A549 (cell line): ENCODE results near the gene SLC25A24. TPM values are rescaled to one million over a fixed set of nuclear protein-coding genes. Genes with fewer than 3 reads are reported as not detected.

Experiments
- ATAC-seq, 2 experiments: fragments of 200-7000 bp in 1 of 2; fragments of >200 bp in 1 of 2; cut with Nextera tagmentation in 1 of 2; cut with Tn5 transposase in 1 of 2; 3 replicates each; pipeline versions ENCODE4 v1.8.0 to v1.9.1; 2018 to 2020; ENCODE audit warnings: mild to moderate bottlenecking in 1 of 2, moderate library complexity in 1 of 2
- CTCF ChIA-PET: fragments of 300-600 bp; sonication (Branson Sonifier 250); formaldehyde crosslinking; extraction: SDS; loops from one replicate; lab custom pipeline; 2021; ENCODE audit warnings: antibody characterized with exemption, inconsistent platforms; lab: Yijun Ruan, JAX
- POLR2A ChIA-PET: fragments of 350-600 bp; formaldehyde crosslinking; extraction: SDS; loops from one replicate; lab custom pipeline; 2021; ENCODE audit warnings: antibody characterized with exemption, inconsistent platforms; lab: Yijun Ruan, JAX
- DNase-seq, 2 experiments: peaks; one replicate each; pipeline versions ENCODE4 v3.0.0 to v3.0.0-alpha.2; 2011 to 2016; ENCODE audit warnings: low read depth in 1 of 2, low spot score in 1 of 2
- FAIRE-seq: peaks from 2 replicates; lab custom pipeline; 2011; peaks lifted over from hg19 to GRCh38; lab: Jason Lieb, UNC
- H3K27ac ChIP-seq, 2 experiments: fragments of >200 bp; sonication (Bioruptor Twin); formaldehyde crosslinking; 3 replicates each; pipeline ENCODE4 v1.5.1; 2016 to 2017
- H3K4me1 ChIP-seq: fragments of >200 bp; sonication (Bioruptor Twin); formaldehyde crosslinking; 3 replicates; pipeline ENCODE4 v1.6.1; 2016
- H3K4me2 ChIP-seq: fragments of >200 bp; sonication (Bioruptor Twin); formaldehyde crosslinking; 3 replicates; pipeline ENCODE4 v1.6.1; 2016
- H3K4me3 ChIP-seq: fragments of >200 bp; sonication (Bioruptor Twin); formaldehyde crosslinking; 3 replicates; pipeline ENCODE4 v1.5.1; 2016
- H3K9me3 ChIP-seq: fragments of >200 bp; sonication (Bioruptor Twin); formaldehyde crosslinking; 3 replicates; pipeline ENCODE4 v1.6.1; 2016
- BHLHE40 ChIP-seq: IDR thresholded peaks from 2 replicates; pipeline ENCODE4 v1.6.1; 2012; ENCODE audit warnings: low read depth, low read length, inconsistent platforms
- CBX8 ChIP-seq: fragments of 200-600 bp; sonication (generic); IDR thresholded peaks from 2 replicates; pipeline ENCODE4 v1.6.1; 2016
- CTCF ChIP-seq: fragments of >200 bp; sonication (Bioruptor Twin); formaldehyde crosslinking; IDR thresholded peaks from 3 replicates; pipeline ENCODE4 v1.5.1; 2016
- HDAC2 ChIP-seq: fragments of 200-600 bp; sonication (generic); IDR thresholded peaks from 2 replicates; pipeline ENCODE4 v1.6.1; 2016
- HMGXB4 ChIP-seq: fragments of 250-450 bp; sonication (Bioruptor Pico); IDR thresholded peaks from 2 replicates; pipeline ENCODE4 v1.5.0; 2021; ENCODE audit warnings: mild to moderate bottlenecking, moderate library complexity, borderline replicate concordance
- HOXB5 ChIP-seq: fragments of 250-450 bp; sonication (Bioruptor Pico); IDR thresholded peaks from 2 replicates; pipeline ENCODE4 v1.5.0; 2020; ENCODE audit warnings: mild to moderate bottlenecking, moderate library complexity
- JUN ChIP-seq, 2 experiments: fragments of >200 bp; sonication (Bioruptor Twin); formaldehyde crosslinking; IDR thresholded peaks; 2 replicates in 1 of 2; 3 replicates in 1 of 2; pipeline ENCODE4 v1.6.1; 2016 to 2017
- PHF8 ChIP-seq: fragments of 200-600 bp; sonication (generic); IDR thresholded peaks from 2 replicates; pipeline ENCODE4 v1.6.1; 2016; ENCODE audit warnings: low read depth, mild to moderate bottlenecking, antibody characterized with exemption, moderate library complexity, borderline replicate concordance
- POLR2AphosphoS2 ChIP-seq: conservative IDR thresholded peaks from 2 replicates; pipeline ENCODE4 v1.6.1; 2012; ENCODE audit warnings: low read length, improper control_type of control experiment, inconsistent platforms
- RAD21 ChIP-seq, 2 experiments: fragments of >200 bp in 1 of 2; sonication (Bioruptor Twin) in 1 of 2; formaldehyde crosslinking in 1 of 2; IDR thresholded peaks in 1 of 2; conservative IDR thresholded peaks in 1 of 2; 2 replicates in 1 of 2; 3 replicates in 1 of 2; pipeline ENCODE4 v1.6.1; 2012 to 2018; ENCODE audit warnings: inconsistent platforms in 1 of 2
- RCOR1 ChIP-seq: fragments of 150-350 bp; IDR thresholded peaks from 2 replicates; pipeline ENCODE4 v1.6.1; 2014; ENCODE audit warnings: antibody characterized with exemption, low read length, low read depth
- SREBF2 ChIP-seq: fragments of 450-650 bp; IDR thresholded peaks from 2 replicates; pipeline ENCODE4 v1.6.1; 2014; ENCODE audit warnings: mild to moderate bottlenecking, moderate library complexity
- USF2 ChIP-seq: fragments of 450-650 bp; IDR thresholded peaks from 2 replicates; pipeline ENCODE4 v1.6.1; 2014; ENCODE audit warnings: antibody characterized with exemption
- ZSCAN20 ChIP-seq: fragments of 250-450 bp; sonication (Bioruptor Pico); IDR thresholded peaks from 2 replicates; pipeline ENCODE4 v1.8.0; 2022; ENCODE audit warnings: mild to moderate bottlenecking, moderate library complexity
- WGBS: methylation state at CpG from one replicate; pipeline ENCODE4 v1.1.6; 2017; ENCODE audit errors: missing lambda C conversion rate; 5-methylcytosine and 5-hydroxymethylcytosine counted together
- polyA plus RNA-seq, 4 experiments: library from polyadenylated mRNA; depleted of rRNA in 3 of 4; stranded (reverse); fragments of >200 nt; fragmentation: RNase III in 1 of 4; extraction: RNeasy Plus Mini Kit Qiagen cat#74134 plus additional on column Dnase treatment in 1 of 4; gene quantifications; 2 replicates in 3 of 4; 3 replicates in 1 of 4; pipeline ENCODE4 v1.2.3, GENCODE V29; 2011 to 2017
- TF ChIP-seq, protein P1 (sequence below): fragments of 200-600 bp; sonication (generic); IDR thresholded peaks from 2 replicates; pipeline ENCODE4 v1.6.1; 2016; ENCODE audit warnings: antibody characterized with exemption, mild to moderate bottlenecking, moderate library complexity
- TF ChIP-seq, protein P2 (sequence below): fragments of 150-350 bp; IDR thresholded peaks from 2 replicates; pipeline ENCODE4 v1.6.1; 2014; ENCODE audit warnings: low read depth, mild to moderate bottlenecking, low read length
- TF ChIP-seq, protein P3 (sequence below): IDR thresholded peaks from 2 replicates; pipeline ENCODE4 v1.6.1; 2012
- TF ChIP-seq, protein P4 (sequence below): IDR thresholded peaks from 2 replicates; pipeline ENCODE4 v1.6.1; 2012

Gene SLC25A24
- polyA plus RNA-seq, 2 of the 4 experiments (the other 2 are of a cell fraction) = 25.3 to 45.6 TPM

- TF ChIP-seq, protein P1, sequence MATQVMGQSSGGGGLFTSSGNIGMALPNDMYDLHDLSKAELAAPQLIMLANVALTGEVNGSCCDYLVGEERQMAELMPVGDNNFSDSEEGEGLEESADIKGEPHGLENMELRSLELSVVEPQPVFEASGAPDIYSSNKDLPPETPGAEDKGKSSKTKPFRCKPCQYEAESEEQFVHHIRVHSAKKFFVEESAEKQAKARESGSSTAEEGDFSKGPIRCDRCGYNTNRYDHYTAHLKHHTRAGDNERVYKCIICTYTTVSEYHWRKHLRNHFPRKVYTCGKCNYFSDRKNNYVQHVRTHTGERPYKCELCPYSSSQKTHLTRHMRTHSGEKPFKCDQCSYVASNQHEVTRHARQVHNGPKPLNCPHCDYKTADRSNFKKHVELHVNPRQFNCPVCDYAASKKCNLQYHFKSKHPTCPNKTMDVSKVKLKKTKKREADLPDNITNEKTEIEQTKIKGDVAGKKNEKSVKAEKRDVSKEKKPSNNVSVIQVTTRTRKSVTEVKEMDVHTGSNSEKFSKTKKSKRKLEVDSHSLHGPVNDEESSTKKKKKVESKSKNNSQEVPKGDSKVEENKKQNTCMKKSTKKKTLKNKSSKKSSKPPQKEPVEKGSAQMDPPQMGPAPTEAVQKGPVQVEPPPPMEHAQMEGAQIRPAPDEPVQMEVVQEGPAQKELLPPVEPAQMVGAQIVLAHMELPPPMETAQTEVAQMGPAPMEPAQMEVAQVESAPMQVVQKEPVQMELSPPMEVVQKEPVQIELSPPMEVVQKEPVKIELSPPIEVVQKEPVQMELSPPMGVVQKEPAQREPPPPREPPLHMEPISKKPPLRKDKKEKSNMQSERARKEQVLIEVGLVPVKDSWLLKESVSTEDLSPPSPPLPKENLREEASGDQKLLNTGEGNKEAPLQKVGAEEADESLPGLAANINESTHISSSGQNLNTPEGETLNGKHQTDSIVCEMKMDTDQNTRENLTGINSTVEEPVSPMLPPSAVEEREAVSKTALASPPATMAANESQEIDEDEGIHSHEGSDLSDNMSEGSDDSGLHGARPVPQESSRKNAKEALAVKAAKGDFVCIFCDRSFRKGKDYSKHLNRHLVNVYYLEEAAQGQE = no peak
- no peak for TF ChIP-seq JUN (IDR thresholded peaks at IDR 0.05)
- TF ChIP-seq BHLHE40 = no peak
- no peak for TF ChIP-seq POLR2AphosphoS2
- TF ChIP-seq HMGXB4 (CRISPR knock-in tag) = no peak
- no peak for TF ChIP-seq USF2
- TF ChIP-seq CBX8 = no peak
These were observed 86.0 kb downstream of the SLC25A24 start (continued) for GRCh38 chr1:108114033-108114599.

DNA sequence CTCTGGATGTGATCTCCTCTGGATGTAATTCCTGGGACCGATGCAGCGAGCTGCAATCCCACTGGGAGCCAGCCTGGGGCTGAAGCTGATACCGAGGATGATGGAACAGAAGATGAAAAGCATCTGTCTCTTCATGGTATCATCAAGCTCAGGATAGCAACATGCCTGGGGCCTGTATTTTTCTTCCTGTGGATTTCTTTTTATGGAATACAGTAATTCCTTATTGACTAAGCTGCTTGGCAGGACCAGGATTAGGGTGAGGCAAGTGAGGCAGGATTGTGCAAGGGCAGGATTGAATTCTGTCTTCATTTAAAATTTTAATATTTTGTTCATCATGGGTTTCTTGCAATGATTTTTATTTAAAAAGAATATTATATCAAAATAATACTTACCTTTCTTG, 86.6 kb downstream of the SLC25A24 start:
- 14% methylated on average over 3 of the region's 3 CpGs for WGBS
- CTCF ChIA-PET = interaction anchor here (1.6 to 3.7 kb wide), 2 partner anchors 12 to 331 kb away, joined by 4 to 9 read pairs; no protein-coding TSS in a partner anchor
- H3K4me2 ChIP-seq = no peak overlapping the region
- no peak overlapping the region for H3K4me3 ChIP-seq
- POLR2A ChIA-PET = no interaction called here
- no peaks in the 10 kb centered on the region for H3K9me3 ChIP-seq
- H3K27ac ChIP-seq = no peak overlapping the region
- TF ChIP-seq JUN (IDR thresholded peaks at IDR 0.05) = no peak
- TF ChIP-seq, protein P2, sequence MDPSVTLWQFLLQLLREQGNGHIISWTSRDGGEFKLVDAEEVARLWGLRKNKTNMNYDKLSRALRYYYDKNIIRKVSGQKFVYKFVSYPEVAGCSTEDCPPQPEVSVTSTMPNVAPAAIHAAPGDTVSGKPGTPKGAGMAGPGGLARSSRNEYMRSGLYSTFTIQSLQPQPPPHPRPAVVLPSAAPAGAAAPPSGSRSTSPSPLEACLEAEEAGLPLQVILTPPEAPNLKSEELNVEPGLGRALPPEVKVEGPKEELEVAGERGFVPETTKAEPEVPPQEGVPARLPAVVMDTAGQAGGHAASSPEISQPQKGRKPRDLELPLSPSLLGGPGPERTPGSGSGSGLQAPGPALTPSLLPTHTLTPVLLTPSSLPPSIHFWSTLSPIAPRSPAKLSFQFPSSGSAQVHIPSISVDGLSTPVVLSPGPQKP = no peak
- no peak for TF ChIP-seq HDAC2
- TF ChIP-seq, protein P3, sequence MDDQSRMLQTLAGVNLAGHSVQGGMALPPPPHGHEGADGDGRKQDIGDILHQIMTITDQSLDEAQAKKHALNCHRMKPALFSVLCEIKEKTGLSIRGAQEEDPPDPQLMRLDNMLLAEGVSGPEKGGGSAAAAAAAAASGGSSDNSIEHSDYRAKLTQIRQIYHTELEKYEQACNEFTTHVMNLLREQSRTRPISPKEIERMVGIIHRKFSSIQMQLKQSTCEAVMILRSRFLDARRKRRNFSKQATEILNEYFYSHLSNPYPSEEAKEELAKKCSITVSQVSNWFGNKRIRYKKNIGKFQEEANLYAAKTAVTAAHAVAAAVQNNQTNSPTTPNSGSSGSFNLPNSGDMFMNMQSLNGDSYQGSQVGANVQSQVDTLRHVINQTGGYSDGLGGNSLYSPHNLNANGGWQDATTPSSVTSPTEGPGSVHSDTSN = no peak
- FAIRE-seq (no peak), DNase-seq (no peak), ATAC-seq (no peak)
- no peaks in the 10 kb centered on the region for H3K4me1 ChIP-seq

DNA sequence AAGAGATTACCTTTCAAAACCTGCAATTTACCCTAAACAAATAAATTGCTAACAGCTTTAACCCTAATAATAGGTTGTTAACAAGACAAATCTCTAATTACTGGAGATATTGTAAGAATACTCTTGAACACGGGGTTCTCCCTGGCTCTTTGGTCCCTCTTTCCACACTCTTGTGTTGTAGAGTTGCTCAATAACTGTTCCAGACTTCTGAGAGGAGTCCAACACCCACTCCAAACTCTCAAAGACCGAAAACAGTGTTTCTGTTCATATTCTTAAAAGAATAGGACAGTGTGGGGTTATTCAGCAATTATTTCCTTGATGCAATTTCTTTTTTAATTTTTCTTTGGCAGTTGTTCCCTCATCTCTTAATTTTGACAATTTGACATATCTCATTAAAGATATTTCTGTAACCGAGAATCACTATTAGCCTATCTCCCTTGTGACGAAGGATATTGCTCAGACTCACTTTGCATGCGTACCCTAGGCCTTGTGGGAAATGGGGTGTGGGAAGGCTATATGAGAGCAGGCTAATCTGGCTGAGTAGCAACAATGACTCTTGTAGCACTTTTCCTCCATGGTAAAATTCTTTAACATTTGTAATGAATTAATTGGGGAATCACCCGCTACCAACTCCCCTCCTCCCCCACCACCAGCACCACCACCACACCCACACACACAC, 90.7 kb downstream of the SLC25A24 start:
- H3K4me3 ChIP-seq = no peak overlapping the region
- H3K27ac ChIP-seq = no peak overlapping the region
- DNase-seq (no peak), FAIRE-seq (no peak), ATAC-seq (no peak)
- WGBS = 62% methylated on average over 6 of the region's 6 CpGs
- CTCF ChIA-PET = no interaction called here
- H3K4me1 ChIP-seq = no peaks in the 10 kb centered on the region
- POLR2A ChIA-PET = no interaction called here
- no peak overlapping the region for H3K4me2 ChIP-seq
- H3K9me3 ChIP-seq = no peaks in the 10 kb centered on the region
- TF ChIP-seq BHLHE40 = no peak
- TF ChIP-seq, protein P4, sequence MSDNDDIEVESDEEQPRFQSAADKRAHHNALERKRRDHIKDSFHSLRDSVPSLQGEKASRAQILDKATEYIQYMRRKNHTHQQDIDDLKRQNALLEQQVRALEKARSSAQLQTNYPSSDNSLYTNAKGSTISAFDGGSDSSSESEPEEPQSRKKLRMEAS = no peak
- no peak for TF ChIP-seq RCOR1
- no peak for TF ChIP-seq SREBF2
- TF ChIP-seq HMGXB4 (CRISPR knock-in tag) = no peak
- no peak for TF ChIP-seq HOXB5 (CRISPR knock-in tag)
- TF ChIP-seq PHF8 = no peak
- no peak for TF ChIP-seq ZSCAN20 (CRISPR knock-in tag)
- no peak for TF ChIP-seq RAD21 (conservative IDR thresholded peaks at IDR 0.05 in 1 of 2, IDR thresholded peaks at IDR 0.05 in 1 of 2)
- no peak for TF ChIP-seq USF2
- TF ChIP-seq CTCF = no peak
